ENCODE measurements around the gene TUBA8. TPM values are rescaled to one million over a fixed set of nuclear protein-coding genes. Genes with fewer than 3 reads are reported as not detected.

Gene TUBA8
- total RNA-seq, 1 experiment from 2014 or later = 0.72 TPM

DNA sequence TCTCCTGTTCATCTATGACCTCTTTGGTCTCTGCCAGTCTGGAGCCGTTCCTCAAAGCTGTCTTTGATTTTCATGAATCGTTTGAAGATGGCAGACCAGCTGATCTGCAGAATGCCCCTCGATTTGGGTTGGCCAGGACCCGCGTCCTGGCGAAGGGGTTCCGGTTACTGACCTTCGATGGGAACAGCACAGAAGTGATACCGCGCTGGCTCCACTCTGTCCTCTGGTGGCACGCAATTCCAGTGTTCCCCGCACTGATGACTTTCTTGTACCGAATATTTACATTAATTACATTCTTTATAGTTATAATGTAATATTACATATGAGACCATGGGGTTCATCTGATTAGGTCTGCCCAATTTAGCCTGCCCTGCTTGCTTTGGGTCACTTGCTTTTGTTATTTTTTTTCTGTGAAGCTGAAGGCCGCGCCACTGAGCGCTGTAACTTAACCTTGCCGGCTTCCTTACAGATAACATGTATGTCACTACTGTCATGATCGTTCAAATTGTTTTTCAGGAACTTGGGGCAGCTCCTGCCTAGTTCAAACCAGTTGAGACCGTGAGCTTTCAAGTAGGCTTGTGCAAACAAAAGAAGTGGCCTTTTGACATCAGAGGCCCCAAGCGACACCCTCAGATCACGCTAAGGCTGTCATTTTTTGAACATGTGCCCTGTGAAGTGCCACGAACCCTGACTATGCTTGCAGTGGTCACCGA, 35.2 kb downstream of the TUBA8 start:
- H3K4me1 Mint-ChIP-seq = peaks cover 13% of the 10 kb centered on the region
- H3K36me3 Mint-ChIP-seq = peaks cover 4% of the 10 kb centered on the region; the same call in 1 of the 2 replicates
- H3K9me3 Mint-ChIP-seq = peaks cover 15% of the 10 kb centered on the region
- POLR2A ChIA-PET = no interaction called here
- TF ChIP-seq ZBTB21 (CRISPR knock-in tag; IDR thresholded peaks at IDR 0.05; ENCODE audit: borderline replicate concordance) = no peak
- no peak for TF ChIP-seq ZNF317 (CRISPR knock-in tag; IDR thresholded peaks at IDR 0.05; ENCODE audit: borderline replicate concordance, low read depth)
- TF ChIP-seq, protein P1, sequence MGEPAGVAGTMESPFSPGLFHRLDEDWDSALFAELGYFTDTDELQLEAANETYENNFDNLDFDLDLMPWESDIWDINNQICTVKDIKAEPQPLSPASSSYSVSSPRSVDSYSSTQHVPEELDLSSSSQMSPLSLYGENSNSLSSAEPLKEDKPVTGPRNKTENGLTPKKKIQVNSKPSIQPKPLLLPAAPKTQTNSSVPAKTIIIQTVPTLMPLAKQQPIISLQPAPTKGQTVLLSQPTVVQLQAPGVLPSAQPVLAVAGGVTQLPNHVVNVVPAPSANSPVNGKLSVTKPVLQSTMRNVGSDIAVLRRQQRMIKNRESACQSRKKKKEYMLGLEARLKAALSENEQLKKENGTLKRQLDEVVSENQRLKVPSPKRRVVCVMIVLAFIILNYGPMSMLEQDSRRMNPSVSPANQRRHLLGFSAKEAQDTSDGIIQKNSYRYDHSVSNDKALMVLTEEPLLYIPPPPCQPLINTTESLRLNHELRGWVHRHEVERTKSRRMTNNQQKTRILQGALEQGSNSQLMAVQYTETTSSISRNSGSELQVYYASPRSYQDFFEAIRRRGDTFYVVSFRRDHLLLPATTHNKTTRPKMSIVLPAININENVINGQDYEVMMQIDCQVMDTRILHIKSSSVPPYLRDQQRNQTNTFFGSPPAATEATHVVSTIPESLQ (CRISPR knock-in tag; IDR thresholded peaks at IDR 0.05) = no peak
- TF ChIP-seq NFYB (CRISPR knock-in tag; conservative IDR thresholded peaks at IDR 0.05; ENCODE audit: low read depth) = no peak
- TF ChIP-seq, protein P2, sequence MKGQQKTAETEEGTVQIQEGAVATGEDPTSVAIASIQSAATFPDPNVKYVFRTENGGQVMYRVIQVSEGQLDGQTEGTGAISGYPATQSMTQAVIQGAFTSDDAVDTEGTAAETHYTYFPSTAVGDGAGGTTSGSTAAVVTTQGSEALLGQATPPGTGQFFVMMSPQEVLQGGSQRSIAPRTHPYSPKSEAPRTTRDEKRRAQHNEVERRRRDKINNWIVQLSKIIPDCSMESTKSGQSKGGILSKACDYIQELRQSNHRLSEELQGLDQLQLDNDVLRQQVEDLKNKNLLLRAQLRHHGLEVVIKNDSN (CRISPR knock-in tag; IDR thresholded peaks at IDR 0.05) = no peak
- TF ChIP-seq, protein P3, sequence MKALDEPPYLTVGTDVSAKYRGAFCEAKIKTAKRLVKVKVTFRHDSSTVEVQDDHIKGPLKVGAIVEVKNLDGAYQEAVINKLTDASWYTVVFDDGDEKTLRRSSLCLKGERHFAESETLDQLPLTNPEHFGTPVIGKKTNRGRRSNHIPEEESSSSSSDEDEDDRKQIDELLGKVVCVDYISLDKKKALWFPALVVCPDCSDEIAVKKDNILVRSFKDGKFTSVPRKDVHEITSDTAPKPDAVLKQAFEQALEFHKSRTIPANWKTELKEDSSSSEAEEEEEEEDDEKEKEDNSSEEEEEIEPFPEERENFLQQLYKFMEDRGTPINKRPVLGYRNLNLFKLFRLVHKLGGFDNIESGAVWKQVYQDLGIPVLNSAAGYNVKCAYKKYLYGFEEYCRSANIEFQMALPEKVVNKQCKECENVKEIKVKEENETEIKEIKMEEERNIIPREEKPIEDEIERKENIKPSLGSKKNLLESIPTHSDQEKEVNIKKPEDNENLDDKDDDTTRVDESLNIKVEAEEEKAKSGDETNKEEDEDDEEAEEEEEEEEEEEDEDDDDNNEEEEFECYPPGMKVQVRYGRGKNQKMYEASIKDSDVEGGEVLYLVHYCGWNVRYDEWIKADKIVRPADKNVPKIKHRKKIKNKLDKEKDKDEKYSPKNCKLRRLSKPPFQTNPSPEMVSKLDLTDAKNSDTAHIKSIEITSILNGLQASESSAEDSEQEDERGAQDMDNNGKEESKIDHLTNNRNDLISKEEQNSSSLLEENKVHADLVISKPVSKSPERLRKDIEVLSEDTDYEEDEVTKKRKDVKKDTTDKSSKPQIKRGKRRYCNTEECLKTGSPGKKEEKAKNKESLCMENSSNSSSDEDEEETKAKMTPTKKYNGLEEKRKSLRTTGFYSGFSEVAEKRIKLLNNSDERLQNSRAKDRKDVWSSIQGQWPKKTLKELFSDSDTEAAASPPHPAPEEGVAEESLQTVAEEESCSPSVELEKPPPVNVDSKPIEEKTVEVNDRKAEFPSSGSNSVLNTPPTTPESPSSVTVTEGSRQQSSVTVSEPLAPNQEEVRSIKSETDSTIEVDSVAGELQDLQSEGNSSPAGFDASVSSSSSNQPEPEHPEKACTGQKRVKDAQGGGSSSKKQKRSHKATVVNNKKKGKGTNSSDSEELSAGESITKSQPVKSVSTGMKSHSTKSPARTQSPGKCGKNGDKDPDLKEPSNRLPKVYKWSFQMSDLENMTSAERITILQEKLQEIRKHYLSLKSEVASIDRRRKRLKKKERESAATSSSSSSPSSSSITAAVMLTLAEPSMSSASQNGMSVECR (CRISPR knock-in tag; IDR thresholded peaks at IDR 0.05; ENCODE audit: borderline replicate concordance) = no peak
- TF ChIP-seq, protein P4, sequence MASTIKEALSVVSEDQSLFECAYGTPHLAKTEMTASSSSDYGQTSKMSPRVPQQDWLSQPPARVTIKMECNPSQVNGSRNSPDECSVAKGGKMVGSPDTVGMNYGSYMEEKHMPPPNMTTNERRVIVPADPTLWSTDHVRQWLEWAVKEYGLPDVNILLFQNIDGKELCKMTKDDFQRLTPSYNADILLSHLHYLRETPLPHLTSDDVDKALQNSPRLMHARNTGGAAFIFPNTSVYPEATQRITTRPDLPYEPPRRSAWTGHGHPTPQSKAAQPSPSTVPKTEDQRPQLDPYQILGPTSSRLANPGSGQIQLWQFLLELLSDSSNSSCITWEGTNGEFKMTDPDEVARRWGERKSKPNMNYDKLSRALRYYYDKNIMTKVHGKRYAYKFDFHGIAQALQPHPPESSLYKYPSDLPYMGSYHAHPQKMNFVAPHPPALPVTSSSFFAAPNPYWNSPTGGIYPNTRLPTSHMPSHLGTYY (CRISPR knock-in tag; IDR thresholded peaks at IDR 0.05) = no peak
- TF ChIP-seq ZNF219 (CRISPR knock-in tag; IDR thresholded peaks at IDR 0.05; ENCODE audit: borderline replicate concordance) = no peak
- no peak for TF ChIP-seq ZNF396 (CRISPR knock-in tag; IDR thresholded peaks at IDR 0.05; ENCODE audit: borderline replicate concordance)
- no peak for TF ChIP-seq FOXP1 (CRISPR knock-in tag; IDR thresholded peaks at IDR 0.05; ENCODE audit: borderline replicate concordance)
- TF ChIP-seq, protein P5, sequence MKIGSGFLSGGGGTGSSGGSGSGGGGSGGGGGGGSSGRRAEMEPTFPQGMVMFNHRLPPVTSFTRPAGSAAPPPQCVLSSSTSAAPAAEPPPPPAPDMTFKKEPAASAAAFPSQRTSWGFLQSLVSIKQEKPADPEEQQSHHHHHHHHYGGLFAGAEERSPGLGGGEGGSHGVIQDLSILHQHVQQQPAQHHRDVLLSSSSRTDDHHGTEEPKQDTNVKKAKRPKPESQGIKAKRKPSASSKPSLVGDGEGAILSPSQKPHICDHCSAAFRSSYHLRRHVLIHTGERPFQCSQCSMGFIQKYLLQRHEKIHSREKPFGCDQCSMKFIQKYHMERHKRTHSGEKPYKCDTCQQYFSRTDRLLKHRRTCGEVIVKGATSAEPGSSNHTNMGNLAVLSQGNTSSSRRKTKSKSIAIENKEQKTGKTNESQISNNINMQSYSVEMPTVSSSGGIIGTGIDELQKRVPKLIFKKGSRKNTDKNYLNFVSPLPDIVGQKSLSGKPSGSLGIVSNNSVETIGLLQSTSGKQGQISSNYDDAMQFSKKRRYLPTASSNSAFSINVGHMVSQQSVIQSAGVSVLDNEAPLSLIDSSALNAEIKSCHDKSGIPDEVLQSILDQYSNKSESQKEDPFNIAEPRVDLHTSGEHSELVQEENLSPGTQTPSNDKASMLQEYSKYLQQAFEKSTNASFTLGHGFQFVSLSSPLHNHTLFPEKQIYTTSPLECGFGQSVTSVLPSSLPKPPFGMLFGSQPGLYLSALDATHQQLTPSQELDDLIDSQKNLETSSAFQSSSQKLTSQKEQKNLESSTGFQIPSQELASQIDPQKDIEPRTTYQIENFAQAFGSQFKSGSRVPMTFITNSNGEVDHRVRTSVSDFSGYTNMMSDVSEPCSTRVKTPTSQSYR (CRISPR knock-in tag; IDR thresholded peaks at IDR 0.05) = no peak
- TF ChIP-seq ATF1 (CRISPR knock-in tag; IDR thresholded peaks at IDR 0.05) = no peak
- no peak for TF ChIP-seq JAZF1 (CRISPR knock-in tag; IDR thresholded peaks at IDR 0.05)
- TF ChIP-seq ETV6 (CRISPR knock-in tag; IDR thresholded peaks at IDR 0.05) = no peak
- TF ChIP-seq EMX1 (CRISPR knock-in tag; IDR thresholded peaks at IDR 0.05) = no peak
- no peak for TF ChIP-seq NR2C2 (CRISPR knock-in tag; IDR thresholded peaks at IDR 0.05)
- no peak for TF ChIP-seq ZNF121 (CRISPR knock-in tag; IDR thresholded peaks at IDR 0.05)
- TF ChIP-seq RORB (CRISPR knock-in tag; IDR thresholded peaks at IDR 0.05) = no peak
- no peak for TF ChIP-seq CREM (CRISPR knock-in tag; IDR thresholded peaks at IDR 0.05)
- no peak for TF ChIP-seq KAT7 (CRISPR knock-in tag; IDR thresholded peaks at IDR 0.05; ENCODE audit: borderline replicate concordance)
- ATAC-seq = no peak
- H3K27me3 Mint-ChIP-seq (ENCODE audit: low read depth) = peaks cover 12% of the 10 kb centered on the region
- H3K27ac Mint-ChIP-seq = no peak overlapping the region
- no peak overlapping the region for H3K4me3 Mint-ChIP-seq
- no peak for DNase-seq (ENCODE audit: low spot score)
- CTCF ChIA-PET = no interaction called here
